Endodermal cell (in vitro differentiated cells): ENCODE data around the gene ABHD14A. TPM values are rescaled to one million over a fixed set of nuclear protein-coding genes. Genes with fewer than 3 reads are reported as not detected.

Experiments used
- DNase-seq: peaks from one replicate; pipeline ENCODE4 v3.0.0-alpha.2; 2017
- H3K27ac ChIP-seq: 2 replicates; pipeline ENCODE4 v1.5.1; 2013; ENCODE audit warnings: mild to moderate bottlenecking, low read depth, low read length, moderate library complexity
- H3K27me3 ChIP-seq: 2 replicates; pipeline ENCODE4 v1.6.1; 2013; ENCODE audit warnings: mild to moderate bottlenecking, low read length, moderate library complexity; ENCODE audit not compliant: insufficient read depth, control insufficient read depth, poor library complexity, severe bottlenecking
- H3K36me3 ChIP-seq: 2 replicates; pipeline ENCODE4 v1.7.0; 2013; ENCODE audit warnings: mild to moderate bottlenecking, low read length, moderate library complexity; ENCODE audit not compliant: control insufficient read depth, insufficient read depth
- H3K4me1 ChIP-seq: one replicate; pipeline ENCODE4 v1.7.0; 2013; ENCODE audit warnings: low read length; ENCODE audit not compliant: control insufficient read depth, insufficient read depth
- H3K4me3 ChIP-seq: 2 replicates; pipeline ENCODE4 v1.5.1; 2013; ENCODE audit warnings: mild to moderate bottlenecking, low read length, moderate library complexity
- H3K9ac ChIP-seq: 2 replicates; pipeline ENCODE4 v1.6.1; 2013; ENCODE audit warnings: mild to moderate bottlenecking, low read length, moderate library complexity; ENCODE audit not compliant: poor library complexity, severe bottlenecking; ENCODE audit errors: extremely low read depth
- H3K9me3 ChIP-seq: 2 replicates; pipeline ENCODE4 v1.6.1; 2013; ENCODE audit warnings: mild to moderate bottlenecking, low read length, moderate library complexity; ENCODE audit not compliant: control insufficient read depth
- H3K27ac Mint-ChIP-seq: 2 replicates; pipeline ENCODE4 v1.8.0; 2020; ENCODE audit warnings: mixed read lengths
- H3K27me3 Mint-ChIP-seq: 2 replicates; pipeline ENCODE4 v1.8.0; 2021; ENCODE audit warnings: mild to moderate bottlenecking, mixed read lengths; ENCODE audit not compliant: insufficient read depth
- H3K36me3 Mint-ChIP-seq: 2 replicates; pipeline ENCODE4 v1.8.0; 2020; ENCODE audit warnings: low read depth, mixed read lengths
- H3K4me1 Mint-ChIP-seq: 2 replicates; pipeline ENCODE4 v1.8.0; 2020; ENCODE audit warnings: mixed read lengths
- H3K4me3 Mint-ChIP-seq: 2 replicates; pipeline ENCODE4 v1.8.0; 2020; ENCODE audit warnings: mild to moderate bottlenecking, moderate library complexity, mixed read lengths
- H3K9me3 Mint-ChIP-seq: 2 replicates; pipeline ENCODE4 v1.8.0; 2020; ENCODE audit warnings: mild to moderate bottlenecking, mixed read lengths
- CTCF ChIP-seq: fragments of 200-600 bp; sonication (generic); conservative IDR thresholded peaks from 2 replicates; pipeline ENCODE4 v1.5.0; 2021; ENCODE audit warnings: antibody characterized with exemption, mild to moderate bottlenecking
- WGBS, 2 experiments: methylation state at CpG; one replicate each; pipeline versions ENCODE4 v1.1.5 to v1.1.7; 2013; ENCODE audit warnings: missing lambda C conversion rate in 2 of 2, mixed read lengths in 1 of 2; ENCODE audit not compliant: insufficient coverage in 1 of 2, insufficient read length in 1 of 2; 5-methylcytosine and 5-hydroxymethylcytosine counted together
- total RNA-seq, 2 donors: library from RNA; stranded (reverse); fragmentation: NEBNext Ultra II Directional in 1 of 2; extraction: Animal tissue kit (Norgen Biotek cat#: 25700) in 1 of 2; gene quantifications; 2 replicates in 1 of 2; 3 replicates in 1 of 2; pipeline ENCODE4 v1.2.1, GENCODE V29; 2021

The ABHD14A gene
- total RNA-seq, 2 donors from 2014 or later, result 9.6 to 10.1 TPM

- Histone ChIP-seq H3K9me3 (no peaks in the 10 kb centered on the region), H3K27me3 (no peaks in the 10 kb centered on the region), H3K27ac (no peak overlapping the region), H3K9ac (no peak overlapping the region), H3K4me3 (no peak overlapping the region), H3K4me1 (no peaks in the 10 kb centered on the region), H3K36me3 (peaks cover 72% of the 10 kb centered on the region)
- H3K27ac Mint-ChIP-seq, result no peak overlapping the region
- WGBS, 2 experiments, result 90 to 96% methylated on average over 7 to 9 of the region's 9 CpGs
- no peak for DNase-seq
- peaks cover 28% of the 10 kb centered on the region for H3K4me1 Mint-ChIP-seq
- no peak overlapping the region for H3K4me3 Mint-ChIP-seq
- no peaks in the 10 kb centered on the region for H3K27me3 Mint-ChIP-seq
- peaks cover 76% of the 10 kb centered on the region for H3K36me3 Mint-ChIP-seq
- H3K9me3 Mint-ChIP-seq, result no peaks in the 10 kb centered on the region
- no peak for TF ChIP-seq CTCF
Measured at GRCh38 chr3:51937014-51937413, 37.9 kb upstream of the ABHD14A start.

GRCh38 chr3:51937611-51938450 is 37.0 kb upstream of the ABHD14A start:
- Mint-ChIP-seq H3K4me3 (peak overlapping the region; percentile 84), H3K27me3 (no peaks in the 10 kb centered on the region), H3K4me1 (peaks cover 33% of the 10 kb centered on the region), H3K27ac (peak overlapping the region; percentile 40), H3K36me3 (peaks cover 72% of the 10 kb centered on the region), H3K9me3 (no peaks in the 10 kb centered on the region)
- H3K9me3 ChIP-seq, result no peaks in the 10 kb centered on the region
- H3K27ac ChIP-seq, result no peak overlapping the region
- no peak for DNase-seq
- peak overlapping the region; percentile 99 for H3K4me3 ChIP-seq
- H3K36me3 ChIP-seq, result peaks cover 67% of the 10 kb centered on the region
- TF ChIP-seq CTCF, result no peak
- H3K9ac ChIP-seq, result no peak overlapping the region
- WGBS, 2 experiments, result 87 to 94% methylated on average over 8 to 13 of the region's 13 CpGs
- H3K27me3 ChIP-seq, result no peaks in the 10 kb centered on the region
- peaks cover 6% of the 10 kb centered on the region for H3K4me1 ChIP-seq

- TF ChIP-seq CTCF, result no peak
- H3K4me1 ChIP-seq, result peaks cover 6% of the 10 kb centered on the region
- H3K9me3 ChIP-seq, result no peaks in the 10 kb centered on the region
- peak overlapping the region; percentile 84 for H3K4me3 Mint-ChIP-seq
- peaks cover 57% of the 10 kb centered on the region for H3K36me3 ChIP-seq
- peaks cover 33% of the 10 kb centered on the region for H3K4me1 Mint-ChIP-seq
- H3K27ac Mint-ChIP-seq, result peak overlapping the region; percentile 64
- H3K27me3 ChIP-seq, result no peaks in the 10 kb centered on the region
- H3K36me3 Mint-ChIP-seq, result peaks cover 61% of the 10 kb centered on the region
- peak; percentile 20 for DNase-seq
- no peaks in the 10 kb centered on the region for H3K9me3 Mint-ChIP-seq
- peak overlapping the region; percentile 99 for H3K4me3 ChIP-seq
- no peaks in the 10 kb centered on the region for H3K27me3 Mint-ChIP-seq
- 92 to 98% methylated on average over 8 to 9 of the region's 9 CpGs for WGBS, 2 experiments
- H3K9ac ChIP-seq, result no peak overlapping the region
- no peak overlapping the region for H3K27ac ChIP-seq
Measured at GRCh38 chr3:51938780-51939425, 36.0 kb upstream of the ABHD14A start.
